Anterior cingulate cortex (tissue), 58 donors: Measurements from ENCODE around the gene PHF10.
"Not testable (repeated sequence)": the region's sequence is repeated elsewhere in the genome, so short reads cannot be mapped to it uniquely, and the experiment has no call there.

Experiments
- DNase-seq, 58 donors: peaks; one replicate each; lab custom pipeline; 2025; lab: John Stamatoyannopoulos, UW

PHF10 gene

GRCh38 chr6:169724494-169725124 is at the start of gene PHF10:
TSS of gene PHF10 (minus strand) at chr6:169724500. CDS start at chr6:169723931, 569 bp downstream.
- DNase-seq = peak in 51 of 58 donors; percentile 7 to 80 (median 56)

- no peak for DNase-seq
Observed at GRCh38 chr6:169766921-169767736, 42.8 kb upstream of the PHF10 start.

GRCh38 chr6:169766232-169766631 is 41.9 kb upstream of the PHF10 start:
- DNase-seq = no peak

- not testable (repeated sequence) for DNase-seq
Observed at GRCh38 chr6:169765789-169766188, 41.5 kb upstream of the PHF10 start.

GRCh38 chr6:169763881-169764280 is 39.6 kb upstream of the PHF10 start:
- DNase-seq = no peak

- no peak for DNase-seq
Observed at GRCh38 chr6:169763308-169763707, 39.0 kb upstream of the PHF10 start.

GRCh38 chr6:169755162-169755561 is 30.9 kb upstream of the PHF10 start:
- DNase-seq = no peak

GRCh38 chr6:169752074-169752623 is 27.8 kb upstream of the PHF10 start:
- peak in 3 of 58 donors; percentile 5 to 54 (median 15) for DNase-seq

DNA sequence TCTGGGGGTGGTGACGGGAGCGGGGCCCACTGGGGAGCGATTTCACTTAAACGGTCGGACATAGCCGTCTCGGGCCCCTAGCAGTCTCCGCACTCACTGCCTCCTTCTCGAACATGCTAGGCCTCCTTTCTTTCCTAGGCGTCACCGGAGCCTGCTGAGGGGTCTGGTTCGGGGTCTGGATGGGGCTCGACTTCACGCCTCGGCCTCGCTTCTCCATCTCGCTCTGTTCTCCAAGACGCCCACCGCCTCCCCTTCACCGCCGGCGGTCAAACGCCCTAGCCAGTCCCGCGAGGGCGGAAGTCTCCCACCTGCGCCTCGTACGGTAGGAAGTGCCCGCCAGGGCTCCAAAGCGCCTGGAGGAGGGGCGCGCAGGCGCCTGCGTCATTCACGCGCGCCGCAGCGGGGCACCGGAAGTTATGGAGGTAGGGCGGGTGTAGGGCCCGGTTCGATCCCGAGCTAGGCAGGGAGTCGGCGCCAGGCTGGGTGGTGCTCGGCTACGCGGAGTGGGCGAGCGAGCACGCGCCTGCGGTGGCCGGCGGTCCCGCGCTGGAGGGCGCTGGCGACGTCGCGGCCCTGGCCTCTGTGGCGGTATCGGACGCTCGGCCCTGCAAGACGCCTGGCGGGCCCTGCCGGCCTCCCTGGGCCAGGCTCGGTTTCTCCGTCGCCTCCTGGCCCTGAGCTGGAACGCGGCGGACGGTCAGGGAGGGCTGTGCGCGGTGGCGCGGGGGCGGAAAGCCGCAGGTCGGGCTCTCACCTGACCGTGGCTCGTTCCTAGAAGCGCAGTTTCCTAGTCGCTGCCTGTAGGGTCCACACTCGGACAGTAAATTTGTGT is 27.2 kb upstream of the PHF10 start, which contains the start of the genes DYNLT2 and ERMARD:
TSS of gene DYNLT2 (minus strand) at position 331 of the 832 bp plus-strand sequence. CDS start at position 217, 114 bp downstream.
TSS of gene ERMARD (plus strand) at position 381 of the 832 bp plus-strand sequence. CDS start at position 417, 36 bp downstream.
- peak; percentile 48 to 95 (median 91) for DNase-seq

DNA sequence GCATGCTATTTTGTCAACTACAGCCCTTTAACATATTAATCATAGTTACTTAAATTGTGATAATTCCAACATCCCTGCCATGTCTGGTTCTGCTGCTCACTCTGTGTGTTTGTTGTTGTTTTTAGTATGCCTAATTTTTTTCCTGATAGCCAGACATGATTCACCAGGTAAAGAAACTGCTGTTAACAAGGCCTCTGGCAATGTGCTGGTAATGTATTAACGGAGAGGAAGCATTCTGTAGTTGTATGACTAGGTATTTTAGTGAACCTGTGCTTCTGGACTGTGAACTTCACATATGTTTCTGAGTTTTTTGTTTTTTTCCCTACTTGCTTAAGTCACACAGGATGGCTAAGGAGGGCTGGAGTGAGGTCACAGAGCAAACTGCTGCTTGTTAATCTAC is 22.3 kb upstream of the PHF10 start:
- DNase-seq = no peak

- no peak for DNase-seq
Observed at GRCh38 chr6:169745405-169745804, 21.1 kb upstream of the PHF10 start.

GRCh38 chr6:169741344-169741743 is 17.0 kb upstream of the PHF10 start:
- no peak for DNase-seq

DNA sequence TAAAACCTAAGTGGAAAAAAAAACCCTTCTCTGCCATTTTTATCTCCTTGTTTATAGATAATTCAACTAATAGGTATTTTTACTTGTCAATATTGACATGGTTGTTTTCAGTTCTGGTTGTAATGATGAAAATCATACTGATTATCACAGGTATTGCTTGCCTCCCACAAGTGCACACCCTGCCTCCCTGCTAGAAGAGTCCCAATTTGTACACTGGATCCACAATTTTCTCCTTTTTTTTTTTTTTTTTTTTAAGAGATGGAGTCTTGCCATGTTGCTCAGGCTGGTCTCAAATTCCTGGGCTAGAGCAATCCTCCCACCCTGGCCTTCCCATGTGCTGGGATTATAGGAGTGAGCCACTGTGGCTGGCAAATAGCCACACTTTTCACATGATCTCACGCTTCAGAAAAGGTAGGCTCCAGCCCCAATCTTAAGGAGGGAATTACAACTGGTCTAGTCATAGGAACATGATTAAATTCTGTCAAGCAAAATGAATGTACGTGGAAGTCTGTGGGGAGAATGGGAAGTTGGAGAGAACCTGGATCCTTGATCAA is 14.8 kb upstream of the PHF10 start:
- no peak for DNase-seq

- DNase-seq = no peak
Observed at GRCh38 chr6:169738204-169738975, 14.1 kb upstream of the PHF10 start.

DNA sequence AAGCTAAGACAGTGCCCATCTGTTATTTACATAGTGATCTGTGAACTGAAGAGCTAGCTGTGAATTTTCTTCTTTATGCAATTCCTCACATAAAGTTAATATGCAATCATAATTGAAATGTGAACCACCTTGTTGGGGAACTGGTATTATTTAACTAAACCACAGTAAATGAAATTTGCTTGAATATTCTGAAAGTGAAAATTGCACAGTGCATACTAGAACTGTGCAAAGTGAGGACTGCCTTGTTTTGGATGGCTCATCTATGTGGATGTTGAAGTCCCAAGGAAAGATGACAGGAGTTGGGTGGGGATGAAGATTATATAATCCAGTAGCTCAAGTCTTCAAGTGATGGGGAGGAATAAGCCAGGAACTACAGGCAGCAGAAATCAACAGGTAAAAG is 5.7 kb upstream of the PHF10 start:
- no peak for DNase-seq

DNA sequence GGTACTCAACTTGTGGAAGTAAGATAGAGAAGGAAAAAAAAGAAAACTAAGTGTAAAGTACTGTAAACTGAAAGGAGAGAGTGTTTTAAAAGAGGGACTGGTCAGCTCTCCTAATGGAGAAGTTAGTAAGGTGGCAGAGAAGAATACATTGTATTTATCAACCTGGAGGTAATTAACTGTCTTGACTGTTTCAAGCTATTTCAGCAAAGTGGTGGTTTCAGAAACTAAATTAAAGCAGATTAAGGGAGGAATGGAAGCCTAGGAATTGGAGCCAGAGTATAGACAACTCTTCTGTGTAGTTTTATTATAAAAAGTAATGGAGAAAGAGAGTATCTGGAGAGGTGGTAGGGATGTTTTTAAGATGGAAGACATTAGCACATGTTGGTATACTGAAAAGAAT is 2.7 kb upstream of the PHF10 start:
- no peak for DNase-seq

GRCh38 chr6:169726049-169726400 is 1.7 kb upstream of the PHF10 start:
- DNase-seq = no peak

DNA sequence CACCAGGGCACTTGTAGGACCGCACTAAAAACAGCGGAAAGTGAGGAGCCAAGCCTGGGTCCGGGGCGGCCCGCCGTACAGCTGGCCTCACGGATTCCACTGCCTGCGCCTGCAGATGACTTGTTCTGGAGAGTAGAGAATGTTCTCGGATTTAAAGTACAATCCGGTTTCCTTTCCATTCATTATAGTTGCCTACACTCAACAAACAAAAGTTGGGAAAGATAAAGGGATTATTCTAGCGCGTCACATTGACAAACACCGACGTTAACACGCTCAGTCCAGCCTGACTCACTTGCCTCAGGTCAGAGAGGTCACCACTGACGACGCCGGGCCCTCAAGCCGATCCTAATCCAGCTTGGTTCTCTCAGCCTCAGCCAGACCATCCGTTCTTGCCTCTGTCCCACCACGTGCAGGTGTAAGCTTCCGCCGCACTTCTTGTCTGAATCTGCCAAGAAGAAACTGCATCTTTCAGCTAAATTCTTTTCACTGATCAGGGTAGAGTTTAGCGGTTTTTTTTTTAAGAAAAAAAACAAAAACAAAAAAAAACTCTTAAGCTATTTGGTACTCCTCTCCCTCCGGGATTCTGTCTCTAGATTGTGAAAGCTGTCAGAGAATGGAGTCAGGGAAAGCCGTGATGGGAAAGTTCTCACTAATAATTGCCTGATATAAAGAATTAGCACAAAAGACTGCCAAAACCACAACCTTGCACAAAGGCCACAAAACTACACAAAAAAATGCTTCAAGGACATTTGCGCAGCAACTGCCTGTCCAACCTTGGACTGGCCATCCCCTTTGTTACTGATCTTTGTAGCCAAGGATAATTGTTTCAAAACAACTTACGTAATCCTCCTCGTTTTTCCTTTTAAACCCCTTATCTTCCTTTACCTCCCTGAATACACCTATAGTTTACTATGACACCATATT is 1.1 kb upstream of the PHF10 start:
- peak in 29 of 58 donors; percentile 4 to 70 (median 30) for DNase-seq
